ENCODE data around the gene MYORG.

GRCh38 chr9:34363619-34364351, 12.9 kb downstream of the MYORG start:
- TF ChIP-seq CTCF (IDR thresholded peaks at IDR 0.05 in 4 of 5, conservative IDR thresholded peaks at IDR 0.05 in 1 of 5) (no peak), POLR2A (IDR thresholded peaks at IDR 0.05) (no peak)
